Measurements from ENCODE around the gene CREBZF. TPM values are rescaled to one million over a fixed set of nuclear protein-coding genes. Genes with fewer than 3 reads are reported as not detected.

Gene CREBZF
- total and polyA plus RNA-seq, 12 donors, result 9.9 to 20.6 (median 13.0) TPM

- no peak for TF ChIP-seq CTCF (IDR thresholded peaks at IDR 0.05)
- H3K9me3 ChIP-seq, result no peaks in the 10 kb centered on the region
- ATAC-seq, result peak in 4 of 8 donors; percentile 21 to 41 (median 30)
- DNase-seq, result peak; percentile 19 to 66
- H3K27ac ChIP-seq, result peak overlapping the region in 5 of 10 donors; percentile 24 to 42 (median 38)
- intact Hi-C loops (cut with DNase I), result no loop called here
- H3K4me1 ChIP-seq, result peaks cover 0 to 21% (median 9%) of the 10 kb centered on the region in 9 donors
- peak overlapping the region in 2 of 10 donors; percentile 1 to 22 for H3K4me3 ChIP-seq
- H3K36me3 ChIP-seq, result peaks cover 0 to 5% (median 0%) of the 10 kb centered on the region in 9 donors
- 6 to 21% methylated on average over 2 of the region's 2 CpGs for WGBS, 2 donors
- peaks cover 0 to 26% (median 0%) of the 10 kb centered on the region in 7 donors for H3K27me3 ChIP-seq
These were observed 21.7 kb downstream of the CREBZF start for GRCh38 chr11:85643191-85643614.

- Histone ChIP-seq H3K27ac (no peak overlapping the region), H3K4me1 (peaks cover 0 to 9% (median 6%) of the 10 kb centered on the region in 9 donors), H3K4me3 (no peak overlapping the region), H3K36me3 (peaks cover 0 to 75% (median 26%) of the 10 kb centered on the region in 9 donors), H3K27me3 (no peaks in the 10 kb centered on the region), H3K9me3 (no peaks in the 10 kb centered on the region)
- intact Hi-C loops (cut with DNase I), result no loop called here
- TF ChIP-seq CTCF (IDR thresholded peaks at IDR 0.05), result no peak
- WGBS, 2 donors, result 52 to 80% methylated on average over 3 of the region's 3 CpGs
- DNase-seq, result no peak
- no peak for ATAC-seq
These were observed 30.2 kb downstream of the CREBZF start for GRCh38 chr11:85634747-85635146.

- intact Hi-C loops (cut with DNase I), result loop anchor here in 6 of 10 donors (1.0 to 5.0 kb wide), 5 partner anchors 18 to 36 kb away; partner anchors contain the start of genes CREBZF (in 4 of the 6) and TMEM126A (in 1 of the 6)
- no peak for TF ChIP-seq CTCF (IDR thresholded peaks at IDR 0.05)
- Histone ChIP-seq H3K4me1 (peaks cover 0 to 45% (median 26%) of the 10 kb centered on the region in 9 donors), H3K9me3 (no peaks in the 10 kb centered on the region), H3K36me3 (peaks cover 0 to 28% (median 3%) of the 10 kb centered on the region in 9 donors), H3K27me3 (no peaks in the 10 kb centered on the region), H3K4me3 (peak overlapping the region; percentile 47 to 84 (median 78)), H3K27ac (peak overlapping the region; percentile 59 to 96 (median 90))
- WGBS, 2 donors, result 0 to 1% methylated on average over 13 of the region's 13 CpGs
- ATAC-seq, result peak in 2 of 8 donors; percentile 2 to 9
- no peak for DNase-seq
These were observed 36.1 kb downstream of the CREBZF start for GRCh38 chr11:85628771-85629341.

DNA sequence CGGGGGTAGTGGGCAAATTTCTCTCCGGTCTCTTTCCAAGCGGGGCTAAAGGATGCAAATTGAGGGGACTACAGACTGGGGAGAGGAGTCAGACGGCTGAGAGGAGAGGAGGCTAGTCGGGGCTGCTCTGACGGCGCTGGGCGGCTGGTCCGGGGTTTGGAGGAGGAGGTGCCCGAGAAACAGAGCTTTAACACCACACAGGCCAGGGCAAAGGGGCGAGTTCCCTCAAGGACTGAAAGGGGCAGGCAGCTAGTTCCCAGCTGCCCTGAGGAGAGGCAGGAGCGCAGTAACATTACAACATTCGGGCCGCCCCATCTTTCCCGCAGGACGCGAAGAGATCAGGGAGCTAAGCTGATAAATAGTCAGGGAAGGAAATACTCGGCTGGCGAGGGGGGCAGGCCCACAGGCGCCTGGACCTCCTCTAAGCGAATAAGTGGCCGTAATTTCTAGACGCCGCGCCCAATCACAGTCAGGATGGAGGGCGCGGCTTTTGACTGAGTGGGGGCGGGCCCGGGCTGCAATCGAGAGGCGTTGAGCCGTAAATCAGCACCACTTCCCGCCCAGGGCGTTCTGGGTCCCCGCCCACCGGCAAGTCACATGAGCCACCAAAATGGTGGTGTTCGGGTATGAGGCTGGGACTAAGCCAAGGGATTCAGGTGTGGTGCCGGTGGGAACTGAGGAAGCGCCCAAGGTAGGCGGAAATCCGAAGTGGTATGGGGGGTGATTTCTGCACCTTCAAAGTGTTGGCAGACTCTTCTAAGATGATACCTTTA, 36.7 kb downstream of the CREBZF start, which contains the start of gene TMEM126B:
TSS of gene TMEM126B (plus strand) at position 596 of the 773 bp plus-strand sequence. CDS start at position 611, 15 bp downstream.
- Histone ChIP-seq H3K4me3 (peak within 1 kb of the TSS; percentile 59 to 84 (median 78)), H3K4me1 (peaks cover 0 to 45% (median 26%) of the 10 kb centered on the region in 9 donors), H3K9me3 (no peaks in the 10 kb centered on the region), H3K27ac (peak within 1 kb of the TSS; percentile 77 to 96 (median 92)), H3K36me3 (peaks cover 0 to 22% (median 0%) of the 10 kb centered on the region in 9 donors), H3K27me3 (no peaks in the 10 kb centered on the region)
- intact Hi-C loops (cut with DNase I), result loop anchor here in 6 of 10 donors (1.0 to 5.0 kb wide), 4 partner anchors 19 to 37 kb away; partner anchors contain the start of genes CREBZF (in 4 of the 6) and TMEM126A (in 1 of the 6)
- ATAC-seq (peak; percentile 99 to 100 (median 100)), DNase-seq (peak; percentile 97 to 98)
- 0% methylated on average over 41 of the region's 41 CpGs for WGBS, 2 donors
- peak in 1 of 9 donors; percentile 3 for TF ChIP-seq CTCF (IDR thresholded peaks at IDR 0.05)

Measured in heart right ventricle (tissue), 16 donors.